NCI-H146 (cell line): ENCODE measurements around the gene TNNT2.

Experiments used
- DNase-seq: peaks from one replicate; lab custom pipeline; 2025; lab: John Stamatoyannopoulos, UW

The TNNT2 gene

GRCh38 chr1:201334325-201335173 is 42.9 kb downstream of the TNNT2 start:
- no peak for DNase-seq

- DNase-seq: no peak
These were observed 44.7 kb downstream of the TNNT2 start for GRCh38 chr1:201332616-201333335.

- no peak for DNase-seq
These were observed 45.5 kb downstream of the TNNT2 start for GRCh38 chr1:201332021-201332420.

- no peak for DNase-seq
These were observed 46.3 kb downstream of the TNNT2 start for GRCh38 chr1:201331166-201331565.

DNA sequence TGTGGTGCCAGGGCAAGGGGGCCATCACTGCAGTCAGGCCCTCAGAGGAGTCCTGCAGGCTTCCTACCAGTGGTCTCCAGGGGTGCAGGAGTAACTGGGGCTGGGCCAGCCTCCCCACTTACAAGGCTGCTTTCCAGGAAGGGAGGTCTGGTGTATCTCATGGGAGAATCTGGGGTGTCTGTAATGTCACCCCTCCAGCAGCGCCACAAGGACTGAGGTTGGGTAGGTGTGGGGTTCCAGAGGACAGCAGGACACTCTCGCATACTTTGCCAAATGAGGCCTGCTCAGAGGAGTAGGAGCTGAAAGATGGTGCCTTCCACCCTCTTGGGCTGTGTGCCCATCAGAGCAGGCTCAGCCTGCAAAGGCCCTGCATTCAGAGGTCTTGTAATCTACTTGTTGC is 46.9 kb downstream of the TNNT2 start:
- DNase-seq: no peak

- no peak for DNase-seq
These were observed 47.7 kb downstream of the TNNT2 start for GRCh38 chr1:201329801-201330200.

GRCh38 chr1:201329286-201329685 is 48.2 kb downstream of the TNNT2 start:
- DNase-seq: no peak

DNA sequence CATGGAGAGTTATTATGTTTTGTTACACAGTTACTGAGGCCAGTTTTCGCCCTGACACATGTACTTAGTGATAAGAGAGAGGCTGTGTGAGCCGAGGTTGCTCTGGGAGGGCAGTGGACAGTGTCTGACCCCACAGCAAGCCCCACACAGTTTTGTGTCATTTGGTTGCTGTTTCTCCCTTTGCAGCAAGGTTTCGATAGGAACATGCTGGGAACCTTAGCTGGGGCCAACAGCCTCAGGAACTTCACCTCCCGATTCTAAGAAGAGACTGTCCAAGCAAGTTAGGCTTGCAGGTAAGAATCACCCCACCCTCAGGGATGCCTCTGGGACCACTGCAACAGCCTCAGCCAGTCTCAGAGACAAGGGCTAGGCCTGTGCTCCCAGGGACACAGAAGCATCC is 48.9 kb downstream of the TNNT2 start:
- DNase-seq: no peak

- no peak for DNase-seq
These were observed 49.7 kb downstream of the TNNT2 start for GRCh38 chr1:201327687-201328240.

- no peak for DNase-seq
These were observed 50.8 kb downstream of the TNNT2 start for GRCh38 chr1:201326710-201327109.

DNA sequence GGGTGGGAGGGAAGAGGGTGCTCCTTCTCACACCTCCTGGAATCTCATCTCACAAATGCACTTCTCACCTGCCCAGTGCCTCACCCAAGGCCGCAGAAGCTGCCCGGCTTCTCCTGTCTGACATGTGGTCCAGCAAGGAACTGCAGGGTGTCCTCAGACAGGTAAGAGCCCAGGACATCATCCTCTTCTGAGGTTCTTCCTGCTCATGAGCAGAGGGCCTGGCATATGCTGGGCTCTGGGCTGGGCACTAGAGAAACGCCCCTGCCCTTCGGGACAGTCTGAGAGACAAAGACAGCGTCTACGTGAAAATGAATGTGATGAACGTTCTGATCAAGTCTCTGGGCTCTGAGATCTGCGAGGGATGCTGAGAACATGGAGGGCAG is 51.8 kb downstream of the TNNT2 start:
- DNase-seq: no peak

GRCh38 chr1:201324821-201325677 is 52.4 kb downstream of the TNNT2 start:
- no peak for DNase-seq

DNA sequence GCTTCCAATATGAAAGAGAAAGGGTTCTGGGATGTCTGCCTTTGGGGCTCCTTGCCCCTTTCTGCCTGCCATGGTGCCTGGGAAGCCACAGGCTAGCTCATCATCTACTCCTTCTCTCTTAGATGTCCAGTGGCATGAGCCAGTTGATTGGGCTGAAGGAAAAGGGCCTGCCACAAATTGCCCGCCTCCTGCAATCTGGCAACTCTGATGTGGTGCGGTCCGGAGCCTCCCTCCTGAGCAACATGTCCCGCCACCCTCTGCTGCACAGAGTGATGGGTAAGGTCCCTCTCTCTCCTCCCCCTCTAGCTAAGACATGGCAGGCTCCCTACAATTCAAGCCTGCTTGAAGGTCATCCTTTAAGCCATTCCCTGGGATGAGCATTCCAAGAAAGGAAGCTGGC is 53.2 kb downstream of the TNNT2 start:
- DNase-seq: no peak

DNA sequence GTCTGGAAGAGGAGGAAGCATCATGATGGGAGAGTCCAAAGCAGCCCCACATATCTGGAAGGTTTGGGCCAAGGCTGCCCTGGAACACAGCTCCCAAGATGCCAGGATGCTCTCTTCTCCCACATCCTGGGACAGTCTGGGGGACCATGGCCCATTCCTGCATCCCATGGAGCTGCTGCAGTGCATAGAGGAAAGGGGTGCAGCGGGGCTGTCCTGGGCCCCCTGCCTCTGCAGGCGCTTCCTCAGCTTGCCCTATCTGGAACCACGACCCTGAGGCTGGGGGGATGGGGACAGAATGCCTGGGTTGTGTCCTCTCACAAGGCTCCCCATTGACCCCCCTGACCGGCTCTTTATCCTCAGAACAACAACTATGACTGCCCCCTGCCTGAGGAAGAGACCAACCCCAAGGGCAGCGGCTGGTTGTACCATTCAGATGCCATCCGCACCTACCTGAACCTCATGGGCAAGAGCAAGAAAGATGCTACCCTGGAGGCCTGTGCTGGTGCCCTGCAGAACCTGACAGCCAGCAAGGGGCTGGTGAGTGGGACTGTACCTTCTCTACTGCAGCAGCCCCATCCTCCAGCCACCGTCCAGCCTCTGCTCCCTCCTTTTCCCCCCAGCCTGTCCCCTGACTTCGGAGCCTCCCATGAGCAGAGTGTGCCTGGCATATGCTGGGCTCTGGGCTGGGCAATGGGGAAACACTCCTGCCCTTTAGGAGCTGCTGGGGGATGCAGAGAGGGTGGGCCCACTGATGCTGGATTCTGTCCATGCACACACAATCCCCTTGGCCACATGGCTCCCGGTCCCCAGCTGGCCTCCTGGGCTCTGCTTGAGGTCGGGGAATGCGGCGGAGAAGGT is 54.6 kb downstream of the TNNT2 start:
- no peak for DNase-seq

DNA sequence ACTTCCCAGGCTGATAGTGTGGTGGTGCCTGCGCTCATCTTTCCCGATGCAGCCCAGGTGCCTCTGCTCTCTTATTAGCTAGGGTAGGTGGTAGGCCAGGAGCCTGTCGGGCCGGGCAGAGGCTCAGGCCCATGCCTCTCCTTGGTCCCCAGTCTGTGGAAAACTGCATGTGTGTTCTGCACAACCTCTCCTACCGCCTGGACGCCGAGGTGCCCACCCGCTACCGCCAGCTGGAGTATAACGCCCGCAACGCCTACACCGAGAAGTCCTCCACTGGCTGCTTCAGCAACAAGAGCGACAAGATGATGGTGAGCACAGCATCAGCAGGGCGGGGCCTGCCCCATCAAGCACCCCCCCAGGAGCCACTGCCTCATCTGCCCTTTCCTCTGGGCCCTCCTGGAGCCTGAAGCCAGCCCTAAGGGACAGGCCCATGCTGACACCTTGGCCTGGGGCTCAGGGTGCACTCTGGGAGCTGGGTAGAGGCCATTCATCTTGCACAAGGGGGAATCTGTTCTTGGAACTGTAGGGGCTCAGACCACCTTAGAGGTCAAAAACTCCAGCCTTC is 55.6 kb downstream of the TNNT2 start:
- no peak for DNase-seq

DNA sequence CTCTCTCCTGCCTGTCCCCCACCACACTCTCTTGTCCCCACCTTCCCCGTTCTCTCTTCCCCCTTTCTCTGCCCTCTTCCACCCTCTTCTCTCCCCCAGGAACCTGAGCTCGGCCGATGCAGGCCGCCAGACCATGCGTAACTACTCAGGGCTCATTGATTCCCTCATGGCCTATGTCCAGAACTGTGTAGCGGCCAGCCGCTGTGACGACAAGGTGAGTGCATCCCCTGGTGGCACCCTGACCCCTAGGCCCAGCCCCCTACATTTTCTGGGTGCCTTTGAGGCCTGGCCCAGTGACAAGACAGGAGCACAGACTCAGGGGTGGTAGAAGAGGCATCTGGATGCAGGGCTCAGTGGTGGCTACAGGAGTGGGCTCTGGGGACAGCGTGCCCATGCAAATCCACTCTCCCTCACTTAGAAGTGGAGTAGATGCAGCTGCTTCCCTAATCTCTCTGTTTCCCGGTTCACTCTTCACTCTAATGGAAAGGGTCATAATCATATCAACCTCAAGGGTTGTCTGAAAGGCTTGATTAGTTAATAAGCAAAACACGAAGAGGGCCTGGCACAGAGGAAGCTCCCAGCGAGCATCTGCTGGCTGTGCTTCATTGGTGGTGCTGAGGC is 57.2 kb downstream of the TNNT2 start:
- no peak for DNase-seq

- DNase-seq: no peak
These were observed 57.8 kb downstream of the TNNT2 start for GRCh38 chr1:201319631-201320030.

DNA sequence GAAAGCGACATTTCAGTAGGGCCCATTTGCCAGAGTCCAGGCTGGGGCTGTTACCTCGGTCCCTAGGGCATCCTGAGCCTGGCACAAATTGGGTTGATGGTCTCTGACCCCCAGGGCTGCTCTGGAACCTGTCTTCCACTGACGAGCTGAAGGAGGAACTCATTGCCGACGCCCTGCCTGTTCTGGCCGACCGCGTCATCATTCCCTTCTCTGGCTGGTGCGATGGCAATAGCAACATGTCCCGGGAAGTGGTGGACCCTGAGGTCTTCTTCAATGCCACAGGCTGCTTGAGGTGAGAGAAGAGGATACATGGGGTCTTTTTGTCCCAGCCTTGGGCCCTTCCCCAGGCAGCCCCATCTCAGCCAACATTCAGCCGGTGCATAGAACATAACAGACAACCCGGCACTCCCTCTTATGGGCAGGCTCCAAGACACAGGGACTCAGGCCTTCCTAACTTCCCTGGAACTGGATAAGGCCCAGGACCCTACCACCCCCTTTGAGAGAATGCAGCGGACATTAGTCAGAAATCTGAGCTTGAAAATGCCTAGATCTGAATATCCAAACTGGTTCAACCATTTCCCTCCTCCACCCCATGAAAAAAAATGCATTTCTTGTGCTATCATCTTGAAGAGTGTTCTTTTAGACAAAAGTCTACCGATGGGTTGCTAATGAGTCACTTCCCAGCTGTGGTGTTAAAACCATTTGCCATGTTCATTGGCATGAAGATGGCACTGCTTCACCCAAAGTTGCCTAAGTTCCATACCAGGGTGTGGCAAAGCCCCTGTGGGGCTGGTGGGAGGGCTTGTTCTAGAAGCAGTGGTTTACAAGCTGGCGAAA is 58.8 kb downstream of the TNNT2 start:
- no peak for DNase-seq

DNA sequence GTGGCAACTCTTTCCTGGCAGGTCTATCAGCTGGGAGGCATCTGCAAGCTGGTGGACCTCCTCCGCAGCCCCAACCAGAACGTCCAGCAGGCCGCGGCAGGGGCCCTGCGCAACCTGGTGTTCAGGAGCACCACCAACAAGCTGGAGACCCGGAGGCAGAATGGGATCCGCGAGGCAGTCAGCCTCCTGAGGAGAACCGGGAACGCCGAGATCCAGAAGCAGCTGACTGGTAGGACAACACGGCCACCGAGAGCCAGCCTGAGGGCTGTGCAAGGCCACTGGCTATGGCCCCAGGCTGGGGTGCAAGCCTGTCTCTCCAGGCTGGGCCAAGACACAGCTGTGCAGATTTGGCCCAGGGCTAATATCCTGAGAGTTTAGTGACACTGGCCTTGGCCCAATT is 59.9 kb downstream of the TNNT2 start:
- no peak for DNase-seq

DNA sequence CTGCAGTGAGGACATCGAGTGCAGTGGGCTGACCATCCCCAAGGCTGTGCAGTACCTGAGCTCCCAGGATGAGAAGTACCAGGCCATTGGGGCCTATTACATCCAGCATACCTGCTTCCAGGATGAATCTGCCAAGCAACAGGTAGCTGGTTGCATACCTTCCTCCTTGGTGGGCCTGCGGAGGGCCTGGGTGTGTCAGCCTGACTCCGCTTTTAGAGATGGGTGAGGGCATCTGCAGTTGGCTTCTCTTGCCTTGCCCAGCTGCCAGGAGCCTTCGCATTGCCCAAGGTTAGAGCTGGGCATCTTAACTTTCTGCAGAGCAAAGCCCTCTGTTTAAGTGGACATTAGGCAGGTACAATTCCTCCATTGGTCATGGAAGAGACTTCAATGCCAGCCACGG is 60.9 kb downstream of the TNNT2 start:
- no peak for DNase-seq
